DMS79 treated with DMSO at 0.1 percent for 48 hours (cell line): Measurements from ENCODE around the gene BZW2.
"Not testable (repeated sequence)": the region's sequence is repeated elsewhere in the genome, so short reads cannot be mapped to it uniquely, and the experiment has no call there.

Source experiments
- DNase-seq: peaks from one replicate; lab custom pipeline; 2025; lab: John Stamatoyannopoulos, UW

BZW2 gene

GRCh38 chr7:16646472-16647072 lies 591 bp downstream of the BZW2 start:
- DNase-seq, result peak; percentile 24

- DNase-seq, result peak; percentile 59
Measured at GRCh38 chr7:16647435-16647960, 1.5 kb downstream of the BZW2 start.

GRCh38 chr7:16648551-16648950 lies 2.6 kb downstream of the BZW2 start:
- DNase-seq, result peak; percentile 23

GRCh38 chr7:16649196-16649595 lies 3.2 kb downstream of the BZW2 start:
- peak; percentile 26 for DNase-seq

- no peak for DNase-seq
Measured at GRCh38 chr7:16650266-16650665, 4.3 kb downstream of the BZW2 start.

- DNase-seq, result no peak
Measured at GRCh38 chr7:16651396-16652239, 5.6 kb downstream of the BZW2 start.

- DNase-seq, result no peak
Measured at GRCh38 chr7:16652240-16652583, 6.2 kb downstream of the BZW2 start.

GRCh38 chr7:16652888-16653287 lies 6.9 kb downstream of the BZW2 start:
- DNase-seq, result peak; percentile 98

GRCh38 chr7:16655394-16655793 lies 9.4 kb downstream of the BZW2 start:
- DNase-seq, result no peak

GRCh38 chr7:16656141-16656540 lies 10.2 kb downstream of the BZW2 start:
- DNase-seq, result no peak

GRCh38 chr7:16657656-16658279 lies 11.8 kb downstream of the BZW2 start:
- DNase-seq, result no peak

- DNase-seq, result not testable (repeated sequence)
Measured at GRCh38 chr7:16659854-16660497, 14.0 kb downstream of the BZW2 start.

- no peak for DNase-seq
Measured at GRCh38 chr7:16660702-16661464, 14.9 kb downstream of the BZW2 start.

GRCh38 chr7:16661924-16662323 lies 15.9 kb downstream of the BZW2 start:
- no peak for DNase-seq

GRCh38 chr7:16667355-16667754 lies 21.4 kb downstream of the BZW2 start:
- DNase-seq, result no peak

GRCh38 chr7:16668049-16668858 lies 22.3 kb downstream of the BZW2 start:
- peak; percentile 41 for DNase-seq

GRCh38 chr7:16668978-16669377 lies 23.0 kb downstream of the BZW2 start:
- DNase-seq, result no peak

- DNase-seq, result no peak
Measured at GRCh38 chr7:16669581-16669980, 23.6 kb downstream of the BZW2 start.

GRCh38 chr7:16670021-16670420 lies 24.0 kb downstream of the BZW2 start:
- no peak for DNase-seq

GRCh38 chr7:16670731-16671344 lies 24.9 kb downstream of the BZW2 start:
- no peak for DNase-seq
